Chondrocyte (in vitro differentiated cells): ENCODE results near the gene CADM2. TPM values are rescaled to one million over a fixed set of nuclear protein-coding genes. Genes with fewer than 3 reads are reported as not detected.

Source experiments
- DNase-seq: peaks from one replicate; pipeline ENCODE4 v3.0.0; 2021; ENCODE audit warnings: mixed read lengths, low spot score
- H3K27ac Mint-ChIP-seq: one replicate; pipeline ENCODE4 v1.8.0; 2021; ENCODE audit warnings: mild to moderate bottlenecking, moderate library complexity, mixed read lengths; ENCODE audit not compliant: unreplicated experiment
- H3K27me3 Mint-ChIP-seq: 2 replicates; pipeline ENCODE4 v1.8.0; 2021; ENCODE audit warnings: low read depth, mixed read lengths
- H3K36me3 Mint-ChIP-seq: 2 replicates; pipeline ENCODE4 v1.8.0; 2021; ENCODE audit warnings: low read depth, mixed read lengths
- H3K4me1 Mint-ChIP-seq: 2 replicates; pipeline ENCODE4 v1.8.0; 2021; ENCODE audit warnings: low read depth, mild to moderate bottlenecking, mixed read lengths
- H3K4me3 Mint-ChIP-seq: one replicate; pipeline ENCODE4 v1.8.0; 2021; ENCODE audit warnings: mild to moderate bottlenecking, moderate library complexity, mixed read lengths; ENCODE audit not compliant: unreplicated experiment
- H3K9me3 Mint-ChIP-seq: 2 replicates; pipeline ENCODE4 v1.8.0; 2021; ENCODE audit warnings: low read depth, mixed read lengths
- total RNA-seq: library from RNA; stranded (reverse); gene quantifications from 3 replicates; pipeline ENCODE4 v1.2.1, GENCODE V29; 2021
- TF ChIP-seq, protein P1 (sequence below): fragments of 200-600 bp; sonication (generic); IDR thresholded peaks from 2 replicates; pipeline ENCODE4 v1.5.0; 2021; ENCODE audit warnings: antibody characterized with exemption, mild to moderate bottlenecking, moderate library complexity

CADM2 gene
- total RNA-seq, 1 donor from 2014 or later: 1.1 TPM

DNA sequence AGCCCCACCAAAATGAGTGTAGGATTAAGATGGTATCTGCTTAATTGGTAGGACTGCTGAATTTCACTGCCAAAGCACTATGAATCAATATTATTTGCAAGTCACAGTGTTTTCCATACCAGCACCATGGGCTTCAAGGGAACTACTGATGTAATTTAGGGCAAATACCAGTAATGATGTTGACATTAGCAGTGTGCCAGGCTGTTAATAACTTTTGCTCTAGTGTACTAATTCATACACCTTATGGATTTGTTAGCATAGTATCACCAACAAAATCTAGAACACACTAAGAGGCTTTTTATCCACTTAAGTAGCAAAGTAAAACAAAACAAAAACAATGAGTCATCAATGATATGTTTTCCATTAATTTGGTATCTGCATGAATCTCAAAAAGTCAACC lies 888.2 kb downstream of the CADM2 start:
- TF ChIP-seq, protein P1, sequence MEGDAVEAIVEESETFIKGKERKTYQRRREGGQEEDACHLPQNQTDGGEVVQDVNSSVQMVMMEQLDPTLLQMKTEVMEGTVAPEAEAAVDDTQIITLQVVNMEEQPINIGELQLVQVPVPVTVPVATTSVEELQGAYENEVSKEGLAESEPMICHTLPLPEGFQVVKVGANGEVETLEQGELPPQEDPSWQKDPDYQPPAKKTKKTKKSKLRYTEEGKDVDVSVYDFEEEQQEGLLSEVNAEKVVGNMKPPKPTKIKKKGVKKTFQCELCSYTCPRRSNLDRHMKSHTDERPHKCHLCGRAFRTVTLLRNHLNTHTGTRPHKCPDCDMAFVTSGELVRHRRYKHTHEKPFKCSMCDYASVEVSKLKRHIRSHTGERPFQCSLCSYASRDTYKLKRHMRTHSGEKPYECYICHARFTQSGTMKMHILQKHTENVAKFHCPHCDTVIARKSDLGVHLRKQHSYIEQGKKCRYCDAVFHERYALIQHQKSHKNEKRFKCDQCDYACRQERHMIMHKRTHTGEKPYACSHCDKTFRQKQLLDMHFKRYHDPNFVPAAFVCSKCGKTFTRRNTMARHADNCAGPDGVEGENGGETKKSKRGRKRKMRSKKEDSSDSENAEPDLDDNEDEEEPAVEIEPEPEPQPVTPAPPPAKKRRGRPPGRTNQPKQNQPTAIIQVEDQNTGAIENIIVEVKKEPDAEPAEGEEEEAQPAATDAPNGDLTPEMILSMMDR: no peak
- Mint-ChIP-seq H3K36me3 (no peaks in the 10 kb centered on the region), H3K27me3 (peaks cover 4% of the 10 kb centered on the region), H3K27ac (no peak overlapping the region), H3K4me1 (no peaks in the 10 kb centered on the region), H3K4me3 (no peak overlapping the region), H3K9me3 (no peaks in the 10 kb centered on the region)
- no peak for DNase-seq

DNA sequence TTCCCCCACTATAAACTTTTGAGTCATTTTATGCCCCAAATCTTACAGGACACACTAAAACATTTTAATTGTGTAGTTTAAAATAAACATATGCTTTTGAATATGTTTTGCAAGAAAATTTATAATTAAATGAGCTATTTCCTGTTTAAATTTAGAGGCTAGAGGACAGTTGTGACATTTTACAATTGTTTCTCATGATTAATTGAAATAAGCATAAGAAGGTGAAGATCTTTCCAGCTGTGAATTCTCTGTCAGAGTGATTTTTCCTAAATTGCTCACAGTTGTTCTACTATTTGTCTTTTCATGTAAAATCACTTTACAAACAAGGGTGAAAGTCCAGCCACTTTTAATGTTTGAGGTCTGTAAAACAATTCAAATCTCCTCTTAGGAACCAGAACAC lies 892.3 kb downstream of the CADM2 start:
- Mint-ChIP-seq H3K36me3 (no peaks in the 10 kb centered on the region), H3K27ac (no peak overlapping the region), H3K4me3 (no peak overlapping the region), H3K9me3 (peaks cover 2% of the 10 kb centered on the region), H3K27me3 (peaks cover 4% of the 10 kb centered on the region), H3K4me1 (no peaks in the 10 kb centered on the region)
- DNase-seq: no peak
- TF ChIP-seq, protein P1: no peak

DNA sequence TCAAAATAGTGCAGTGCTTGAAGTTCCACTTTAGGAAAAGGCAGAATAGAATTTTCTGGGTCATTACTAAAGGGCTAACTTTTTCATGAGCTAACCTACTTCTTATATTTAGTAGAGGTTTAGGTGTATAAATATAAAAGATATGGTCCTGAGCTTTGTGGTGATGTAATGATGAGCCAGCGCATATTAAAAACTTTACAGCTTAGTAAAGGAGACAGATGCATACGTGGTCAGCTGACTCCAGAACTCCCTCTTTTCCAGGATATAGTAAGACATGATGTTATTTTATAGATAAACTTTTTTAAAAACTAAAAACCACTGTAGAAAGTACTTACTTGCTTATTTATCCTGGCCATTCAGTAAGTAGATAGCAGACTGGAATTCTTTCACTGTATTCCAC lies 895.0 kb downstream of the CADM2 start:
- Mint-ChIP-seq H3K27ac (no peak overlapping the region), H3K9me3 (peaks cover 2% of the 10 kb centered on the region), H3K27me3 (peaks cover 4% of the 10 kb centered on the region), H3K36me3 (no peaks in the 10 kb centered on the region), H3K4me1 (no peaks in the 10 kb centered on the region), H3K4me3 (no peak overlapping the region)
- TF ChIP-seq, protein P1: no peak
- DNase-seq: no peak

DNA sequence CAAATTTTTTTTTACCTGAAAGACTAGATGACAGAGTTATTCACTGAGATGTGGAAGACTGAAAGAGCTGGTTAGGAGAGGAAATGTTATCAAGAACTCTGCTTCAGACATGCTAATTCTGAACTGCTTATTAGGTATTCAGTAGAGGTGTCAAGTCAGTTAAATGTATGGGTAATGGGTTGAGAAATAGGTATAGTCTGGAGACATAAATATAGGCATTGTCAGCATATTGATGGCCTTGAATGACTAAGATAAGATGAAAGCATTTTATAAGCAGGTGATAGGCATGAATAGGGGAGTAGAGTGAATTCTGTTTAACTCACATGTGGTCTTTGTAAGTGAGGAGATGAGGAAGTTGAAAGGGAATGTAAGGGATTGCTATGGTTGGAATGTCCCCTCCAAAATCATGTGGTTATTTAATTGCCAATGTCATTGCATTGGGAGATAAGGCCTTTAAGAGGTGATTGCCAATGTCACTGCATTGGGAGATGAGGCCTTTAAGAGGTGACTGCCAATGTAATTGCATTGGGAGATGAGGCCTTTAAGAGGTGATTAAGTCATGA lies 904.2 kb downstream of the CADM2 start:
- H3K27me3 Mint-ChIP-seq: peaks cover 10% of the 10 kb centered on the region
- DNase-seq: no peak
- no peak overlapping the region for H3K27ac Mint-ChIP-seq
- no peaks in the 10 kb centered on the region for H3K4me1 Mint-ChIP-seq
- TF ChIP-seq, protein P1: no peak
- H3K9me3 Mint-ChIP-seq: no peaks in the 10 kb centered on the region
- H3K36me3 Mint-ChIP-seq: no peaks in the 10 kb centered on the region
- H3K4me3 Mint-ChIP-seq: no peak overlapping the region

DNA sequence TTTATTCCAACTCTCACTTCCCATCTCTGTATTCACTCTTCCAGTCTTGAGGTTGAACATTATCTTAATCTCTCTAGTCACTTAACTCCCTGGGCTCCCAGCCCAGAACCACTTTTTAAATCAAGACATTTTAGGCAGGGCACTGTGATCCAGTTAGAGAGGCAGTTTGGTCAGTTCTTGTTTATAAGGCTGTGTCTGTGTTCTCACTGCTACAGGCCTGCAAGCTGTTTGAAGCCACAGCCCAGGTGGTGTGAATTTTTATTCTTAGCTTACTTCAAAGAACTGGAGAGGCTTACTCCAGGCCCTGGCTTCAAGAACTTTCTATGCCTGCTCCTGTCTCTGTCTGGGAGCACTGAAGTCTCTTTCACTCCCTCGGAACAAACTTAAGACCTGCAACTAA lies 906.1 kb downstream of the CADM2 start:
- TF ChIP-seq, protein P1: no peak
- no peak overlapping the region for H3K27ac Mint-ChIP-seq
- H3K9me3 Mint-ChIP-seq: no peaks in the 10 kb centered on the region
- H3K4me1 Mint-ChIP-seq: no peaks in the 10 kb centered on the region
- peaks cover 10% of the 10 kb centered on the region for H3K27me3 Mint-ChIP-seq
- no peak overlapping the region for H3K4me3 Mint-ChIP-seq
- no peak for DNase-seq
- H3K36me3 Mint-ChIP-seq: no peaks in the 10 kb centered on the region
